ENCODE results near the gene EI24.

EI24 gene

GRCh38 chr11:125568970-125569914, at the start of gene EI24:
EI24 (plus strand) TSS chr11:125569477; CDS start chr11:125572528, 3,051 bp downstream.
- TF ChIP-seq EGR1 (IDR thresholded peaks at IDR 0.05): no peak
- TF ChIP-seq TCF12 (IDR thresholded peaks at IDR 0.05; ENCODE audit: low read depth): no peak
- peak; percentile 80 for TF ChIP-seq ZBTB7A (IDR thresholded peaks at IDR 0.05; ENCODE audit: low read depth)
- TF ChIP-seq CEBPB (IDR thresholded peaks at IDR 0.05): no peak
- TF ChIP-seq MAX (IDR thresholded peaks at IDR 0.05): peak; percentile 67

GRCh38 chr11:125519860-125520834, 49.1 kb upstream of the EI24 start:
- no peak for TF ChIP-seq TAF1 (IDR thresholded peaks at IDR 0.05; ENCODE audit: low read depth)
- no peak for TF ChIP-seq TEAD4 (IDR thresholded peaks at IDR 0.05)
- no peak for TF ChIP-seq EP300 (IDR thresholded peaks at IDR 0.05; ENCODE audit: borderline replicate concordance)
- TF ChIP-seq TCF12 (IDR thresholded peaks at IDR 0.05; ENCODE audit: low read depth): no peak
- no peak for TF ChIP-seq ZBTB7A (IDR thresholded peaks at IDR 0.05; ENCODE audit: low read depth)
- no peak for TF ChIP-seq FOXM1 (IDR thresholded peaks at IDR 0.05; ENCODE audit: borderline replicate concordance, low read depth)
- TF ChIP-seq REST (IDR thresholded peaks at IDR 0.05; ENCODE audit: low read depth): no peak
- no peak for TF ChIP-seq EGR1 (IDR thresholded peaks at IDR 0.05)
- no peak for TF ChIP-seq CEBPB (IDR thresholded peaks at IDR 0.05)
- TF ChIP-seq RAD21 (IDR thresholded peaks at IDR 0.05; ENCODE audit: low read depth): no peak
- no peak for TF ChIP-seq YY1 (IDR thresholded peaks at IDR 0.05; ENCODE audit: low read depth)
- TF ChIP-seq NFIC (IDR thresholded peaks at IDR 0.05): no peak
- no peak for TF ChIP-seq USF1 (IDR thresholded peaks at IDR 0.05)
- no peak for TF ChIP-seq MAX (IDR thresholded peaks at IDR 0.05)
- no peak for TF ChIP-seq CREB1 (IDR thresholded peaks at IDR 0.05; ENCODE audit: low read depth)

- TF ChIP-seq EP300 (IDR thresholded peaks at IDR 0.05; ENCODE audit: borderline replicate concordance) (no peak), USF1 (IDR thresholded peaks at IDR 0.05) (no peak), NFIC (IDR thresholded peaks at IDR 0.05) (no peak), CREB1 (IDR thresholded peaks at IDR 0.05; ENCODE audit: low read depth) (no peak)
These were observed 44.0 kb upstream of the EI24 start for GRCh38 chr11:125525303-125525702.

- TF ChIP-seq CEBPB (IDR thresholded peaks at IDR 0.05) (no peak), YY1 (IDR thresholded peaks at IDR 0.05; ENCODE audit: low read depth) (no peak)
These were observed 36.6 kb upstream of the EI24 start for GRCh38 chr11:125532668-125533067.

GRCh38 chr11:125535585-125535984, 33.7 kb upstream of the EI24 start:
- TF ChIP-seq USF1 (IDR thresholded peaks at IDR 0.05) (no peak), FOXM1 (IDR thresholded peaks at IDR 0.05; ENCODE audit: borderline replicate concordance, low read depth) (no peak)

- TF ChIP-seq MAX (IDR thresholded peaks at IDR 0.05) (no peak), TCF12 (IDR thresholded peaks at IDR 0.05; ENCODE audit: low read depth) (no peak)
These were observed 26.6 kb upstream of the EI24 start for GRCh38 chr11:125542709-125543108.

GRCh38 chr11:125550780-125551179, 18.5 kb upstream of the EI24 start:
- TF ChIP-seq TAF1 (IDR thresholded peaks at IDR 0.05; ENCODE audit: low read depth) (no peak), CEBPB (IDR thresholded peaks at IDR 0.05) (no peak)

Data from Ishikawa (cell line).